ENCODE data around the gene TCL1B. TPM values are rescaled to one million over a fixed set of nuclear protein-coding genes. Genes with fewer than 3 reads are reported as not detected.

The TCL1B gene
- total RNA-seq, 2 experiments from 2014 or later = not detected

DNA sequence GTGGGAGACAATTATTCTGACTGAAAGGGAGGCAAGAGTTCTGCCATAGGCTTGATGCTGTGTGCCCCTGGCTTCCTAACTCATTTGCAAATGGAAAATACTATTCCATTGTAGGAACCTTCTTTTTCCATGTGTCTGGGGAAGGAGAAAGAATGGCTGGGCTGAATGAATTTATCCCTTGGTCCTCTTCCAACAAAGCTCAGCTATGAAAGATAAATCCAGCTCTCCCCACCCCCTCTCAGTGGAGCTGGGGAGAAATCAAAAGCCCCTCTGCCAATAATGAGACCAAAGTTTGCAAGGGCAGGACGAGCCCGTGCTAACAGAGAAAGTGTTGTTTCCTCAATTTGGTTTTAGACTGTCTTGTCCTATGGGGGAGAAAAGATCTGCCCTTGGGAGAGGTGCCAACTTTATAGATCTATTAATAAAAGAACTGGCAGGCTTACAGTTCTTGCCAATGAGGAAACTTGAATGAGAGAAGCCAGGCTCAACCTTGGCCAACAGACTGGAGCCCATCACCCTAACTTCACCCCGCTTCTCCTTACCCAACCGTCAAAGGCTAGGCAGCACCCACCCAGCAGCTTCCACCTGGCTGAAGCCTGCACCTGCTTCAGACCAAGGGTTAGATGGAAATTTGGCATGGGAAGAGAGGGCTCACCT lies 8.9 kb upstream of the TCL1B start:
- Mint-ChIP-seq H3K4me1 (ENCODE audit: low read depth) (no peaks in the 10 kb centered on the region), H3K27me3 (ENCODE audit: low read depth) (peaks cover 14% of the 10 kb centered on the region), H3K9me3 (no peaks in the 10 kb centered on the region), H3K27ac (no peak overlapping the region), H3K4me3 (no peak overlapping the region), H3K36me3 (ENCODE audit: low read depth) (no peaks in the 10 kb centered on the region)
- intact Hi-C loops (cut with micrococcal nuclease) = no loop called here
- CTCF ChIA-PET = interaction anchor here (0.7 kb wide), 1 partner anchor 86 kb away, joined by 3 read pairs; no protein-coding TSS in a partner anchor
- no peak for DNase-seq

DNA sequence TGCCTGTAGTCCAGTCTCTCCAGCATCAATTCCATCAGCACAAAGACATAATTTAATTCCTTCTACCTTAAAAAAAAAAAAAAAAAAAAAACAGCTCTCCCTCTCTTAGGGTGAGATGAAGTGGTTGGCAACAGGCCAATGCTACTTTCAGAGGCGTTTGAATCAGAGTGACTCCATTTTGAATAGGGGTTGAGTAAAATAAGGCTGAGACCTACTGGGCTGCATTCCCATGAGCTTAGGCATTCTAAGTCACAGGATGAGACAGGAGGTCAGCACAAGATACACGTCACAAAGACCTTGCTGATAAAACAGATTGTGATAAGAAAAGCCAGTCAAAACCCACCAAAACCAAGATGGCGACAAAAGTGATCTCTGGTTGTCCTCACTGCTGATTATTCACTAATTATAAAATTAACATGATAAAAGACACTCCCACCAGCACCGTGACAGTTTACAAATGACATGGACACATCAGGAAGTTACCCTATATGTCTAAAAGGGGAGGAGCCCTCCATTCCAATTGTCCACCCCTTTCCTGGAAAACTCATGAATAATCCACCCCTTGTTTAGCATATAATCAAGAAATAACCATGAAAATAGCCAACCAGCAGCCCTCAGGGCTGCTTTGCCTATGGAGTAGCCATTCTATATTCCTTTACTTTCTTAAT lies 6.9 kb upstream of the TCL1B start:
- Mint-ChIP-seq H3K4me3 (no peak overlapping the region), H3K27ac (no peak overlapping the region), H3K4me1 (ENCODE audit: low read depth) (no peaks in the 10 kb centered on the region), H3K27me3 (ENCODE audit: low read depth) (peaks cover 19% of the 10 kb centered on the region), H3K9me3 (no peaks in the 10 kb centered on the region), H3K36me3 (ENCODE audit: low read depth) (no peaks in the 10 kb centered on the region)
- CTCF ChIA-PET = no interaction called here
- intact Hi-C loops (cut with micrococcal nuclease) = no loop called here
- DNase-seq = no peak

DNA sequence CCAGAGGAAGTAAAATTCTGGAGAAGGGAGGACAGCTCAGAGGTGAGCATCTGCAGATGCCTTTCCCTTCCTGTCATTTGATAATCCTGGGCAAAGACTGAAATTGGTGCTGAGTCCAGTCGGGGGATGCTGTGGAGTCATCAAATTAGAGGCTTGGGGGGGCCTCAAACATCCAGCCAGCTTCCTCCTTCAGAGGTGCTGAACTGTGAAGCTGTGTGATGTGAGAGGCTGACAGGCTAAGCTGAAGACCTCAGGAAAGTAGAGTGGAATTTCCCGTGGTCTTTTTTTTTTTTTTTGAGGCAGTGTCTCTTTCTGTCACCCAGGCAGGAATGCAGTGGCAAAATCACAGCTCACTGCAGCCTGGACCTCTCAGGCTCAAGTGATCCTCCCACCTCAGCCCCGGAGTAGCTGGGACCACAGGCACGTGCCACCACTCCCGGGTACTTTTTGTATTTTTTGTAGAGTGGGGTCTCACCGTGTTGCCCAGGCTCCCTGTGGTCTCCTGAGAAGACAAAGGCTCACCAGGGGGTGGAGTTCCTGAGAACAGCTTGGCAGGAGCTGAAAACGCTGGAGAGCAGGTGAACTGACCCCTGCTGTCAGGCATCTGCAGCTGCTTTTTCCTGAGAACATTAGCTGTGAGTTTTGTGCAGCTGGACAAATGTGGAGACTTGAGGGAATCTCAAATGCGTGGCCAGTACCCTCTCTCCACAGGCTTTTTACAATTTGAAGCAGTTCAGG lies 6.1 kb upstream of the TCL1B start:
- Mint-ChIP-seq H3K36me3 (ENCODE audit: low read depth) (no peaks in the 10 kb centered on the region), H3K4me3 (no peak overlapping the region), H3K27ac (no peak overlapping the region), H3K27me3 (ENCODE audit: low read depth) (peaks cover 19% of the 10 kb centered on the region), H3K9me3 (no peaks in the 10 kb centered on the region), H3K4me1 (ENCODE audit: low read depth) (no peaks in the 10 kb centered on the region)
- CTCF ChIA-PET = interaction anchor here (0.7 to 0.9 kb wide), 2 partner anchors 14 to 37 kb away, joined by 3 read pairs; no protein-coding TSS in a partner anchor
- intact Hi-C loops (cut with micrococcal nuclease) = loop anchor here (10.0 kb wide), 1 partner anchor 235 kb away; no protein-coding TSS in a partner anchor
- no peak for DNase-seq

DNA sequence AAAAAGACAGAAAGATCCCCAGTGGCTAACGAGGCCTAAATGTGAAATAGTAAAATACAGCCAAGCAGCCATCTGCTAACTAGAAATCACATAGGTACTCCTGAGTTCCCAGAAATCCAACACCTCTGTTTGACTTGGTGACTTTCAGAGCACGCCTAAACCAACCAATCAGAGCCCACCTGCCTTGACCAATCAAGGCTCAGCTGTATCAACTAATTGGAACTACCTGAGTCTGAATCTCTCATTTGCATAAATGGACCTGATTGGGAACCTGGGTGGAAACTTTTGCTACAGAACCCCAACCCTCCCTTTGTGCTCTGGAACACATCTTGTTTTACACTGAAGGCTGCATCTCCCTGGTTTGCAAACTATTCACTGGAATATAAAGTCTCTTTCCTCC lies 5.1 kb upstream of the TCL1B start:
- intact Hi-C loops (cut with micrococcal nuclease) = loop anchor here (10.0 kb wide), 1 partner anchor 236 kb away; no protein-coding TSS in a partner anchor
- CTCF ChIA-PET = interaction anchor here (1.1 kb wide), 2 partner anchors 36 to 114 kb away, joined by 3 read pairs; no protein-coding TSS in a partner anchor
- Mint-ChIP-seq H3K36me3 (ENCODE audit: low read depth) (no peaks in the 10 kb centered on the region), H3K4me1 (ENCODE audit: low read depth) (no peaks in the 10 kb centered on the region), H3K9me3 (no peaks in the 10 kb centered on the region), H3K27me3 (ENCODE audit: low read depth) (peaks cover 19% of the 10 kb centered on the region), H3K4me3 (no peak overlapping the region), H3K27ac (no peak overlapping the region)
- no peak for DNase-seq

DNA sequence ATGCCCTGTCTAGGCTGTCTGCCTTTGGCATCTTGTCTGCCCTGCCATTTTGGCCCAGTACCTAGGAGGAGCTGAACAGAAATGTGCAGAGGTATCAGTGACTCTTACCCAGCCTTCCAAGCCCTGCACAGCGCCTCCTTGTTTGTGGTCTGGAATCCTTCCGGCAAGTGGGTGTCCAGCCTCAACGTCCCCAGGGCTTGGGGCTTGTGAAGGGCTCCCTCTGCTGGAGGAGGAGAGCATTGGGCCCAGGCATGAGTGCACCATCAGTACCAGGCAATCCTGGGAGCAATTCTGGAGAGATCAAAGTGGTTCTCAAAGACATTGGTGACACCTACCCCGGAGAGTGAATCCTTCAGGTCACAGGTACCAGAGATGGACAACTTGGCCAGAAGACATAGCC lies 2.4 kb upstream of the TCL1B start:
- Mint-ChIP-seq H3K27ac (no peak overlapping the region), H3K4me3 (no peak overlapping the region)

DNA sequence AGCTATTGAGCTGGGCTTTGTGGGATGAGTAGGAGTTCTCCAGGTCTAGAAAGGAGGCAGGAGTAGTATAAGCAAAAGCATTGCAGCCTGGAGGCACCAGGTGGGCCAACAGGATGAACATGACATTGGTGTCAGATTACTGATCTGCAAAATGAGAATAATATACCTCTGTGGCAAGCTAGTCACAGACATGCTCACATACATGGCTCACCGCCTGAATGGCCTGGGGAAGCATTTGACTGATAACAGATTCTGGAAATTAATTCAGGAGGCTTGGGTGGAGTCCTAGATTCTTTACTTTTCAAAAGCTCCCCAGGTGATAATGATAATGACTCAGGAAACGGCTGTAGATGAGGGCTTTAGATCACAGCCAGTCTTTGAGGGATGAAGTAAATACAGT lies 709 bp downstream of the TCL1B start:
- DNase-seq = no peak
- peaks cover 5% of the 10 kb centered on the region for H3K27me3 Mint-ChIP-seq (ENCODE audit: low read depth)
- H3K4me3 Mint-ChIP-seq = no peak overlapping the region
- no peaks in the 10 kb centered on the region for H3K4me1 Mint-ChIP-seq (ENCODE audit: low read depth)
- H3K36me3 Mint-ChIP-seq (ENCODE audit: low read depth) = no peaks in the 10 kb centered on the region
- CTCF ChIA-PET = no interaction called here
- H3K9me3 Mint-ChIP-seq = no peaks in the 10 kb centered on the region
- no peak overlapping the region for H3K27ac Mint-ChIP-seq
- intact Hi-C loops (cut with micrococcal nuclease) = loop anchor here (10.0 kb wide), 1 partner anchor 242 kb away; no protein-coding TSS in a partner anchor

More for the DNA sequence above, 2.4 kb upstream of the TCL1B start:
- intact Hi-C loops (cut with micrococcal nuclease) = loop anchor here (1.0 to 10.0 kb wide), 3 partner anchors 74 to 239 kb away; no protein-coding TSS in a partner anchor
- Mint-ChIP-seq H3K36me3 (ENCODE audit: low read depth) (no peaks in the 10 kb centered on the region), H3K4me1 (ENCODE audit: low read depth) (no peaks in the 10 kb centered on the region), H3K9me3 (no peaks in the 10 kb centered on the region), H3K27me3 (ENCODE audit: low read depth) (peaks cover 16% of the 10 kb centered on the region)
- CTCF ChIA-PET = interaction anchor here (0.6 to 1.8 kb wide), 9 partner anchors 9 to 242 kb away, joined by 3 to 9 read pairs (median 5); no protein-coding TSS in a partner anchor
- DNase-seq = peak; percentile 50

DNA sequence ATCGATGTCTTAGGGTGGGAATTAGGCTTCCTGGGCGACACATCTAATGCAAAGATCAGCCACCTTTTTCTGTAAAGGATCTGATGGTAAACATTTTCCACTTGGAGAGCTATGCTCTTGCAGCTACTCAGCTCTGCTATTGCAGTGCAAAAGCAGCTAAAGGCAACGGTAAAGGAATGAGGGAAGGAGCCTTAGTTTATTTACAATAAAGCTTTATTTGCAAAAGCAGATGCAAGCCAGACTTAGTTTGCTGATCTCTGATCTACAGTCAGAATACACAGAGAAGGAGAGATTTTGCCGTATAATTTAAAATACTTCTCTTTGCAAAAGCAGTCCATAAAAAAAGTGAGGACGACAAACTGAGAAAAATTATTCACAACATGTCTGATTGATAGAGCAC lies 3.2 kb downstream of the TCL1B start:
- CTCF ChIA-PET = interaction anchor here (0.6 to 0.7 kb wide), 3 partner anchors 85 to 916 kb away, joined by 3 read pairs; no protein-coding TSS in a partner anchor
- intact Hi-C loops (cut with micrococcal nuclease) = loop anchor here (10.0 kb wide), 1 partner anchor 245 kb away; no protein-coding TSS in a partner anchor
- H3K4me1 Mint-ChIP-seq (ENCODE audit: low read depth) = no peaks in the 10 kb centered on the region
- no peaks in the 10 kb centered on the region for H3K36me3 Mint-ChIP-seq (ENCODE audit: low read depth)
- no peaks in the 10 kb centered on the region for H3K9me3 Mint-ChIP-seq
- no peak overlapping the region for H3K4me3 Mint-ChIP-seq
- H3K27ac Mint-ChIP-seq = no peak overlapping the region
- no peak for DNase-seq
- H3K27me3 Mint-ChIP-seq (ENCODE audit: low read depth) = peaks cover 4% of the 10 kb centered on the region

DNA sequence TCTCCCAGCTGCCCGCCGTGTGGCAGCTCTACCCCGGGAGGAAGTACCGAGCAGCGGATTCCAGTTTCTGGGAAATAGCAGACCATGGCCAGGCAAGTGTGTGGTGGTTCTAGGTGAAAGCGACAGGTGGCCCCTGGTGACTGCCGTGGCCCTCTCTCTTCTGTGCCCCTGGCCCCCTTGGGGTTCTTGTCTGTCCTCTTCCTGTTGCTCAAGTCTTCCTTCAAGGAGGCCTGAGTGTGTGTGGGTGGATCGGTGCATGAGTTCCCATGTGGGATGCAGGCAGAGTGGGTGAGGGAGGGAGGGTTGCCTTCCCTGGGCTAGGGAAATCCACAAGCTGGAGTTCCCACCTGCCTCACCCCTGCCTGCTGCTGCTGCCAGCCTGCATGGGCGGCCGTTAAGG lies 4.6 kb downstream of the TCL1B start:
- Mint-ChIP-seq H3K27me3 (ENCODE audit: low read depth) (peaks cover 4% of the 10 kb centered on the region), H3K4me3 (no peak overlapping the region), H3K4me1 (ENCODE audit: low read depth) (no peaks in the 10 kb centered on the region), H3K36me3 (ENCODE audit: low read depth) (no peaks in the 10 kb centered on the region), H3K9me3 (no peaks in the 10 kb centered on the region), H3K27ac (no peak overlapping the region)
- CTCF ChIA-PET = no interaction called here
- no peak for DNase-seq
- intact Hi-C loops (cut with micrococcal nuclease) = no loop called here

DNA sequence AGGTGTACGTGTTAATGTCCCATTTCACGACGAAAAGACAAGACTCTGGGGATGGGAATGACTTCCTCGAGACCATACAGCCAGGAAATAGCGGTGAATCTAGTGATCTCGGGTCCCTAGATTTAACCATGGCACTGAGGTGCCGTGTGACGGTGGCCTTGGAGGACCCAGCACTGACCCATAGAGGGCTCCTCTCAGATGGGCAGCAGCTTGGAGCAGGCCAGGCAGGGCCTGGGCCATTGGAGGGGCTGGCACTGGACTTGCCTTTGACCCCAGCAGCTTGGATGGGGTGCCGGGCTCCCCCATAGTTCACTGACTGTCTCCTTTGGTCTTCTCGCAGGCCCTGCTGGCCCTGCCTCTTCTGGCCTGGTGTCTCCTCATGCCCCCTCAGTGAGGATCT lies 5.4 kb downstream of the TCL1B start:
- CTCF ChIA-PET = no interaction called here
- Mint-ChIP-seq H3K27me3 (ENCODE audit: low read depth) (peaks cover 4% of the 10 kb centered on the region), H3K36me3 (ENCODE audit: low read depth) (no peaks in the 10 kb centered on the region), H3K9me3 (no peaks in the 10 kb centered on the region), H3K4me1 (ENCODE audit: low read depth) (no peaks in the 10 kb centered on the region), H3K4me3 (no peak overlapping the region), H3K27ac (no peak overlapping the region)
- intact Hi-C loops (cut with micrococcal nuclease) = no loop called here
- DNase-seq = no peak

DNA sequence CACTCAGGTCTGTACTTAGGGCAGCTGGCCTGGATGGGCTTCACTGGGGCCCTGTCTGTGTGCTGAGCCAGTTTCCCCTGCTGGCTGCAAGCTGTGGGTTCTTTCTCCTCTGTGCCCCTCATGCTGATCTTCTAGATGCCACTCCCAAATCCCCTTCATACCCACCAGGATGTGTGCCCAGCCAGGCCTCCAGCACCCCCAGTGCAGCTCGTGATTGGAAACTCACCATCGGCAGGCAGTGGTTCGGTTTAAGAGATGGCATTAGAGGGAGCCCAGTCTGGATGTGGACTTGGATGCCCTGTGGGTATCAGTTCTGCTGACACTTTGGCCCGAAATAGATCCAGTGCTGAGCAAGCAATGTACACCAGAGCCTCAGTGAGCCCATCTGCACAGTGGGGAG lies 5.9 kb downstream of the TCL1B start:
- intact Hi-C loops (cut with micrococcal nuclease) = no loop called here
- Mint-ChIP-seq H3K4me3 (no peak overlapping the region), H3K27ac (no peak overlapping the region), H3K27me3 (ENCODE audit: low read depth) (peaks cover 4% of the 10 kb centered on the region), H3K36me3 (ENCODE audit: low read depth) (no peaks in the 10 kb centered on the region), H3K4me1 (ENCODE audit: low read depth) (no peaks in the 10 kb centered on the region), H3K9me3 (no peaks in the 10 kb centered on the region)
- CTCF ChIA-PET = no interaction called here
- DNase-seq = no peak

DNA sequence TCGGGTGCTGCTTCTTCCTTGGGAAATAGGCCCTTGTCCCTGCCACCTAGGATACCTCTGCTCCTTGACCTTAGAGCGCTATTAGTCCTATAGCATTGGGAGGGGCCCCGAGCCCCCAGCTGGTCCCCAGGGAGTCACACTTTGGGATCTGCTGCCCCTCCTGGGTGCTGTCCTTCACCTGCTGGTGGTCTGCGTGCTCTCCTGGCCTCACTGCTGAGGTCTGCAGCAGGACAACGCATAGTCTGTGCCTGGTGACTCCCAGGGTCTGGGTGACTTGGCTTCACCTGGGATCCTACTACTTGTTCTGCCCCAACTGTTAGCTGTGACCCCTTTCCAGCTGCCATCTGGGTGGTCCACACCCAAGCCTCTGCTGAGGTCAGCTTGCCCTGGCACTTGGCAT lies 8.8 kb downstream of the TCL1B start:
- intact Hi-C loops (cut with micrococcal nuclease) = no loop called here
- Mint-ChIP-seq H3K9me3 (no peaks in the 10 kb centered on the region), H3K4me1 (ENCODE audit: low read depth) (peaks cover 7% of the 10 kb centered on the region), H3K36me3 (ENCODE audit: low read depth) (no peaks in the 10 kb centered on the region), H3K27me3 (ENCODE audit: low read depth) (peaks cover 6% of the 10 kb centered on the region), H3K27ac (no peak overlapping the region), H3K4me3 (no peak overlapping the region)
- CTCF ChIA-PET = no interaction called here
- no peak for DNase-seq

DNA sequence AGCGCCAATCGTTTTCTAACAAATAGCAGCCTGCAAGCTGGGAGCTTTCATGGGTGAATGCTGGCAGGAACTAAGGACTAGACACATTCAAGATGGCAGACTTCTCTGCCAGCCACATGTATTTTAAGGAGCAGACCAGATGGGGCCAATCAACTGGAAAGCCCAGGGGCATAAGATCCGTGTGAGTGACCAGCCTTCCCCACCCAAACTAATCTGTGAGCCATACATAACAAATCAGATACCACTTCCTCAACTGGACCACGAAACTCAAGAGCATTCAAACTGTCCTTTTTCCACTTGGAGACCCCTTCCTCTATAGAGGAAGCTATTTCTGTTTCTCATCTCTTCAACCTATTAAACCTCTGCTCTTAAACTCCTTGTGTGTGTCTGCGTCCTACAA lies 9.7 kb downstream of the TCL1B start:
- Mint-ChIP-seq H3K4me3 (no peak overlapping the region), H3K27me3 (ENCODE audit: low read depth) (peaks cover 8% of the 10 kb centered on the region), H3K36me3 (ENCODE audit: low read depth) (no peaks in the 10 kb centered on the region), H3K4me1 (ENCODE audit: low read depth) (peaks cover 7% of the 10 kb centered on the region), H3K27ac (no peak overlapping the region), H3K9me3 (no peaks in the 10 kb centered on the region)
- DNase-seq = no peak
- CTCF ChIA-PET = no interaction called here
- intact Hi-C loops (cut with micrococcal nuclease) = no loop called here

Data from activated naive CD4-positive, alpha-beta T cell treated with anti-CD3 and anti-CD28 coated beads for 36 hours (primary cell).